GM18505 (cell line): ENCODE measurements around the gene BMPR1A.

ENCODE experiments used
- ATAC-seq: cut with Tn5 transposase; IDR thresholded peaks from one replicate; pipeline ENCODE4 v1.9.1; 2021; ENCODE audit not compliant: unreplicated experiment
- POLR2A ChIP-seq: IDR thresholded peaks from 4 replicates; pipeline ENCODE4 v1.6.1; 2011; ENCODE audit warnings: borderline replicate concordance; ENCODE audit not compliant: insufficient read depth, insufficient read length; ENCODE audit errors: extremely low read depth

Gene BMPR1A

GRCh38 chr10:86815640-86816039, 59.2 kb downstream of the BMPR1A start:
- no peak for ATAC-seq
- TF ChIP-seq POLR2A: no peak

- no peak for ATAC-seq
- no peak for TF ChIP-seq POLR2A
Observed at GRCh38 chr10:86817246-86817645, 60.8 kb downstream of the BMPR1A start.

- ATAC-seq: no peak
- no peak for TF ChIP-seq POLR2A
Observed at GRCh38 chr10:86819567-86819966, 63.1 kb downstream of the BMPR1A start.

- no peak for ATAC-seq
- TF ChIP-seq POLR2A: no peak
Observed at GRCh38 chr10:86820509-86820908, 64.1 kb downstream of the BMPR1A start.

GRCh38 chr10:86821388-86821999, 65.1 kb downstream of the BMPR1A start:
- no peak for ATAC-seq
- no peak for TF ChIP-seq POLR2A

- no peak for TF ChIP-seq POLR2A
- no peak for ATAC-seq
Observed at GRCh38 chr10:86823565-86823964, 67.1 kb downstream of the BMPR1A start.

GRCh38 chr10:86824151-86824550, 67.7 kb downstream of the BMPR1A start:
- ATAC-seq: no peak

GRCh38 chr10:86825366-86825765, 68.9 kb downstream of the BMPR1A start:
- TF ChIP-seq POLR2A: no peak

More at GRCh38 chr10:86824151-86824550, 67.7 kb downstream of the BMPR1A start:
- TF ChIP-seq POLR2A: no peak

GRCh38 chr10:86827639-86828038, 71.2 kb downstream of the BMPR1A start:
- ATAC-seq: no peak
- no peak for TF ChIP-seq POLR2A

More at GRCh38 chr10:86825366-86825765, 68.9 kb downstream of the BMPR1A start:
- ATAC-seq: no peak

GRCh38 chr10:86828145-86828544, 71.7 kb downstream of the BMPR1A start:
- no peak for ATAC-seq
- no peak for TF ChIP-seq POLR2A

- ATAC-seq: no peak
- TF ChIP-seq POLR2A: no peak
Observed at GRCh38 chr10:86829472-86829871, 73.1 kb downstream of the BMPR1A start.

- no peak for TF ChIP-seq POLR2A
- ATAC-seq: no peak
Observed at GRCh38 chr10:86830043-86830591, 73.7 kb downstream of the BMPR1A start.

GRCh38 chr10:86833969-86834368, 77.5 kb downstream of the BMPR1A start:
- TF ChIP-seq POLR2A: no peak
- no peak for ATAC-seq

- TF ChIP-seq POLR2A: no peak
- ATAC-seq: no peak
Observed at GRCh38 chr10:86836044-86836443, 79.6 kb downstream of the BMPR1A start.
